ACC112 (cell line): Measurements from ENCODE around the gene MYL10.

Source experiments
- H2AFZ ChIP-seq: fragments of 200-600 bp; sonication (generic); one replicate; pipeline ENCODE4 v1.6.0; 2017; ENCODE audit warnings: antibody characterized with exemption, low read length; ENCODE audit not compliant: unreplicated experiment
- H3K27ac ChIP-seq: fragments of 200-600 bp; sonication (generic); 2 replicates; pipeline ENCODE4 v1.5.1; 2014; ENCODE audit warnings: low read depth, mild to moderate bottlenecking, antibody characterized with exemption, low read length, moderate library complexity
- H3K27me3 ChIP-seq: fragments of 200-600 bp; sonication (generic); 2 replicates; pipeline ENCODE4 v1.6.1; 2014; ENCODE audit warnings: mild to moderate bottlenecking, antibody characterized with exemption, low read length, moderate library complexity, mixed read lengths; ENCODE audit not compliant: insufficient read depth
- H3K36me3 ChIP-seq: fragments of 200-600 bp; sonication (generic); 2 replicates; pipeline ENCODE4 v1.6.1; 2016; ENCODE audit warnings: mild to moderate bottlenecking, antibody characterized with exemption, low read length, moderate library complexity, mixed read lengths; ENCODE audit not compliant: insufficient read depth
- H3K4me1 ChIP-seq: fragments of 200-600 bp; sonication (generic); one replicate; pipeline ENCODE4 v1.6.1; 2016; ENCODE audit warnings: low read length, mixed read lengths; ENCODE audit not compliant: insufficient read depth, unreplicated experiment, control insufficient read depth
- H3K4me3 ChIP-seq: fragments of 200-600 bp; sonication (generic); 2 replicates; pipeline ENCODE4 v1.5.1; 2014; ENCODE audit warnings: mild to moderate bottlenecking, low read depth, low read length
- H3K79me2 ChIP-seq: fragments of 200-600 bp; sonication (generic); one replicate; pipeline ENCODE4 v1.6.0; 2016; ENCODE audit warnings: low read length; ENCODE audit not compliant: control insufficient read depth, unreplicated experiment, insufficient read depth

Gene MYL10

DNA sequence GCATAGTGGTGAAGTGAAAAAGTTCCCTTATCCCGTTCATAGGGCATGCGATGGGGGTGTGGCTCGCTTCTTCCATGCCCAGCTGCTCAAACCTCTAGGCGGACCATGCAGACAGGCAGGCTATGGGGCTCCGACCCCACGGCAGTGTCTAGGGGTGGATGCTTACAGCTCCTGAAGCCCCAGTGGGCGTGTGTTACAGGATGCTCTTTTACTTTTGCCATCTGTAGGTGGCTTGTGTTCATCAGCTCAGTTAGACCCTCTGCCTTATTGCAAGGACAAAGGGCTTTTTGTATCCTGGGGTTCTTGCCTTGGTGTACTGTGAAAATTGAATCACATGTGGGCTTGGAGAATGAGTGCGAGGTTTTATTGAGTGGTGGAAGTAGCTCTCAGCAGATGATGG lies at the start of gene MYL10:
MYL10 (minus strand) TSS at position 126 of the 400 bp plus-strand sequence. CDS start 178 bp downstream, outside the sequence.
- H3K4me3 ChIP-seq = no peak within 1 kb of the TSS
- no peaks in the 10 kb centered on the region for H3K79me2 ChIP-seq
- H3K27ac ChIP-seq = no peak within 1 kb of the TSS
- H3K27me3 ChIP-seq = peaks cover 19% of the 10 kb centered on the region; the same call in 1 of the 2 replicates
- H2AFZ ChIP-seq = no peak within 1 kb of the TSS
- H3K4me1 ChIP-seq = peaks cover 18% of the 10 kb centered on the region
- H3K36me3 ChIP-seq = no peaks in the 10 kb centered on the region

DNA sequence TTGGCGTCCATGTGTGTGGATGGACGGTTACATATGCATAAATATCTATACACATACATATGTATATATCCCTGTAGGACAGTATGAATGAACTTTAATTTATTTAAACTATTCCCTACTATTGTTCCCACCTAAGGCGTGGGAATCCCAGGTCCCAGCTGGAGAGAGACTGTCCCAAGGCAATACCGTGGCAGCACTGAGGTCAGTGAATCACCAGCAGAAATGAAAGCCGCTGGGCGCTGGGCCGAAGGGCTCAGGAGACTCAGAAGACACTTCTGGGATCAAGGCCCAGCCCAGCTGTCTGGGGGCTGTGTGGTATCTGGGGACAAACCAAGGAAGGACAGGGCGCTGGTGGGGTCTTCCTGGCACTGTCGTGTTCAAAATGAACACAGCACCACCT lies 49.6 kb upstream of the MYL10 start:
- peak overlapping the region; percentile 28; the same call in 1 of the 2 replicates for H3K27ac ChIP-seq
- H3K4me3 ChIP-seq = no peak overlapping the region
- H3K36me3 ChIP-seq = no peaks in the 10 kb centered on the region
- peaks cover 30% of the 10 kb centered on the region for H3K4me1 ChIP-seq
- H3K27me3 ChIP-seq = no peaks in the 10 kb centered on the region
- H2AFZ ChIP-seq = no peak overlapping the region
- no peaks in the 10 kb centered on the region for H3K79me2 ChIP-seq

DNA sequence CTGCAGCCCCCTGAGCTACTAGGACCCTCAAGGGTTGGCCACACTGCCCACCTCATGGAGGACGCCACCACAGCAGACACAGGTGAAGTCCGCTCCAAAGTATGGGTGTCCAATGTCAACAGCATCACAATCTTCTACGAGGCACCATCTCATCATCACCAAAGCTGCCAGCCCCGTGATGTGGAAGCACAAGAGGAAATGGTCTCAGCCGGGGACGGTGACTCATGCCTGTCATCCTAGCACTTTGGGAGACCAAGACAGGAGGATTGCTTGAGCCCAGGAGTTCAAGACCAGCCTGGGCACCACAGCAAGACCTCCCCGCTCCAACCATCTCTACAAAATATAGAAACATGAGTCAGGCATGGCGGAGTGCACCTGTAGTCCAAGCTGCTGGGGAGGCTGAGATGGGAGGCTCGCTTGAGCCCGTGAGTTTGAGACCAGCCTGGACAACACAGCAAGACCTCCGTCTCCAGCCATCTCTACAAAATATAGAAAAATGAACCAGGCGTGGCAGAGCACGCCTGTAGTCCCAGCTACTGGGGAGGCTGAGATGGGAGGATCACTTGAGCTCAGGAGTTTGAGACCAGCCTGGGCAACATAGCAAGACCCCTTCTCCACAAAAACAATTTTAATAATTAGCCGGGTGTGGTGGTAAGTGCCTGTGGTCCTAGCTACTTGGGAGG lies 48.8 kb upstream of the MYL10 start:
- peaks cover 30% of the 10 kb centered on the region for H3K4me1 ChIP-seq
- no peak overlapping the region for H3K4me3 ChIP-seq
- no peak overlapping the region for H2AFZ ChIP-seq
- no peaks in the 10 kb centered on the region for H3K79me2 ChIP-seq
- no peaks in the 10 kb centered on the region for H3K27me3 ChIP-seq
- H3K36me3 ChIP-seq = no peaks in the 10 kb centered on the region
- H3K27ac ChIP-seq = peak overlapping the region; percentile 21; the same call in 1 of the 2 replicates

DNA sequence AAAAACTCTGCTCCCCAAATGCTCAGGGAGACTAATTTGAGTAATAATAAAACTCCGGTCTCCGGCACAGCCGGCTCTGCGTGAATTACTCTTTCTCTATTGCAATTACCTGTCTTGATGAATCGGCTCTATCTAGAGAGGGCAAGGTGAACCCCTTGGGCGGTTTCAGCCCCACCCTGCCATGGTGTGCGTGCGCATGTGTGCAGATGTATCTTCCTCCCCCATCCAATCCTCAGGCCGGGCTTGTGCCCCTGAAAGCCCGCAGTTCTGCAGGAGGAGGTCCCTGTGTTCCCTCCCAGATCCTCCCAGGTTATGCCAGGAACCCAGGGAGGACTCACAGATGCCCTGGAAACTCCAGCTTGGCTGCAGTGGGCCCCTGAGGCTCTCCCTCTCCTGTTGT lies 48.3 kb upstream of the MYL10 start:
- Histone ChIP-seq H3K4me3 (no peak overlapping the region), H2AFZ (no peak overlapping the region), H3K4me1 (peaks cover 30% of the 10 kb centered on the region), H3K36me3 (no peaks in the 10 kb centered on the region), H3K27ac (no peak overlapping the region), H3K79me2 (no peaks in the 10 kb centered on the region), H3K27me3 (no peaks in the 10 kb centered on the region)

DNA sequence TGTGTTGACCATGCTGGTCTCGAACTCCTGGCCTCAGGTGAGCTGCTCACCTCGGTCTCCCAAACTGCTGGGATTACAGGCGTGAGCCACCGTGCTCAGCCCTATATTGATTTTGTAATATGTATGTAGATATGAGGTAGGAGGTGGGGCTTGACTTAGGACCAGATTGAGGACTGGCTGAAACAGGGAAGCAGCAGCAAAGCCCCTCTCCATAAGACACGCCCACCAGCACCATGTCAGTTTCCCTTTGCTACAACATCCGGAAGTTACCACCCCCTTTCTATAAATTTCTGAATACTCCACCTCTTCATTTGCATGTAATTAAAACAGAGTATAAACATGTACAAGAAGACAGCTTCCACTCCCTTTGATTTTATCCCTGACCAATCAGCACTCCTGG lies 47.9 kb upstream of the MYL10 start:
- peaks cover 30% of the 10 kb centered on the region for H3K4me1 ChIP-seq
- H3K79me2 ChIP-seq = no peaks in the 10 kb centered on the region
- no peak overlapping the region for H3K4me3 ChIP-seq
- H3K36me3 ChIP-seq = no peaks in the 10 kb centered on the region
- no peak overlapping the region for H3K27ac ChIP-seq
- no peak overlapping the region for H2AFZ ChIP-seq
- no peaks in the 10 kb centered on the region for H3K27me3 ChIP-seq

DNA sequence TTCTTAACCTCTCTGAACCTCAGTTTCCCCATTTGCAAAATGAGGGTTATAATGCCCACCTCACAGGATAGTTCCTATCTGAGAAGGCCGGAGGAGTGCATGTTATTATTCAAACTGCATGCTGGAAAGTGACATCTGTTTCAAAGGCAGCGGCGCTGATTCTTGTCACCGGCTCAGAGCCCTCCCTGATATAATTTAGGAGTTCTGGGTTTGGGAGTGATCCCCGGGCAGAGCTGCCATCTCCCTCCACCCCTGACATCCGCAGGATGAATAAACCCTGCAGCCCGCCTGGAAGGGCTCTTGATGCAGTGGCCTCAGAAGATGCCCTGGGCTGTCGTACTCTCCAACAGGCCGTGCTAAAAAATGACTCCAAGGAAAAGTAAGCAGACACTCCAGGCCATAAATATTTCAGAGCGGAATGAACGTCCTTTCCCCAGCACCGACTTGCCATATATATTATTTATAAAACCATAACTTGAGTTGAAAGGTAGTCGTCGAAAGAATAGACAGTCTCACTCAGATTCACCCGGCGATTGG lies 47.0 kb upstream of the MYL10 start:
- no peaks in the 10 kb centered on the region for H3K27me3 ChIP-seq
- H3K79me2 ChIP-seq = no peaks in the 10 kb centered on the region
- no peak overlapping the region for H3K27ac ChIP-seq
- peaks cover 31% of the 10 kb centered on the region for H3K4me1 ChIP-seq
- no peak overlapping the region for H3K4me3 ChIP-seq
- no peaks in the 10 kb centered on the region for H3K36me3 ChIP-seq
- no peak overlapping the region for H2AFZ ChIP-seq

DNA sequence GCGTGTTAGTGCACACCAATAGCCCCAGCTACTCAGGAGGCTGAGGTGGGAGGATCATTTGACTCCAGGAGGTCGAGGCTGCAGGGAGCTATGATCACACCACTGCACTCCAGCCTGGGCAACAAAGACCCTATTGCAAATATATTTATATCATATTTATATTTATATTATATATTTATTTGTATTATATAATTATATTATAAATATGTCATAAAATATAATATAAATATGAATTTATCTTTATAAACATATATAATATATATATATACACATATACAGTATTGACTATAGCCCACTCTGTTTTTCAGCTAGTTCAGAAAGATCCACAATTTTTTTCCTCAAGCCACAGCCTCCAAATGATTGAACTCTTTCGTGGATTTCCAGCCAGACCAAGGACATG lies 45.3 kb upstream of the MYL10 start:
- H3K4me1 ChIP-seq = peaks cover 21% of the 10 kb centered on the region
- H3K36me3 ChIP-seq = no peaks in the 10 kb centered on the region
- no peaks in the 10 kb centered on the region for H3K79me2 ChIP-seq
- no peak overlapping the region for H2AFZ ChIP-seq
- no peak overlapping the region for H3K4me3 ChIP-seq
- H3K27ac ChIP-seq = no peak overlapping the region
- no peaks in the 10 kb centered on the region for H3K27me3 ChIP-seq

DNA sequence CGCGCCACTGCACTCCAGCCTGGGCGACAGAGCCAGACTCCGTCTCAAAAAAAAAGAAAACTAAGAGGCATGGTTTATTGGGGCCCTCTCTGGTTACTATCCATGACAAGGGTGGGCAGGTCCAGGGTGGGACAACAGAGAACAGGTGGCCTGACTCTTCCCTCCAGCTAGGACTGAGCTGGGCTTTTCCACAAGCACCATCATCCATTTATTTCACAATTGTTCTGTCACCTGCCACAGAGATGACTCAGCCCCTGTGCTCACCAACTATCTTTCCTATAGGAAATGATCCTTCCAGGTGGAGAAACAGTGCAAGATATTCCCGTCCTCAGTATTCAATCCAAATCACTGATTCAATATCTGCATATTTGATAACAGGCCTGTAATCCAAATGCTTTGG lies 44.9 kb upstream of the MYL10 start:
- Histone ChIP-seq H3K4me3 (no peak overlapping the region), H3K4me1 (peaks cover 19% of the 10 kb centered on the region), H3K79me2 (no peaks in the 10 kb centered on the region), H3K27ac (no peak overlapping the region), H2AFZ (no peak overlapping the region), H3K27me3 (no peaks in the 10 kb centered on the region), H3K36me3 (no peaks in the 10 kb centered on the region)

DNA sequence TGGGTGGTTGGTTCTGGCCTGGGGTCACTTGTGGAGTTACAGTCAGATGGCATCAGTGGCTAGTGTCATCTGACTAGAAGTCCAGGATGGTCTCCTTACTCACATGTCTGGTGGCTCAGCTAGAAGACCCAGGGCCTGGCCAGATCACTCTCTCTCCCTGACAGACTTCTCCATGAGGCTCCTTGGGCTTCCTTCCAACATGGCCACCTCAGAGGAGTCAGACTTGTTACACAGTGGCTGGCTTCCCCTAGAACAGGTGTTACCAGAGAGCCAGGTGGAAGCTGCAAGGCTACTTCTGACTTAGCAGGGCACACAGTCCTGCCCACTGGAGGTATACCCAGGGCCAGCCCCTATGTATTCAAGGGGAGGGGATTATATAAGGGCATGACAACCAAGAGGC lies 44.2 kb upstream of the MYL10 start:
- Histone ChIP-seq H3K4me1 (peaks cover 13% of the 10 kb centered on the region), H3K27ac (no peak overlapping the region), H3K79me2 (no peaks in the 10 kb centered on the region), H3K27me3 (no peaks in the 10 kb centered on the region), H3K36me3 (no peaks in the 10 kb centered on the region), H2AFZ (no peak overlapping the region), H3K4me3 (no peak overlapping the region)

DNA sequence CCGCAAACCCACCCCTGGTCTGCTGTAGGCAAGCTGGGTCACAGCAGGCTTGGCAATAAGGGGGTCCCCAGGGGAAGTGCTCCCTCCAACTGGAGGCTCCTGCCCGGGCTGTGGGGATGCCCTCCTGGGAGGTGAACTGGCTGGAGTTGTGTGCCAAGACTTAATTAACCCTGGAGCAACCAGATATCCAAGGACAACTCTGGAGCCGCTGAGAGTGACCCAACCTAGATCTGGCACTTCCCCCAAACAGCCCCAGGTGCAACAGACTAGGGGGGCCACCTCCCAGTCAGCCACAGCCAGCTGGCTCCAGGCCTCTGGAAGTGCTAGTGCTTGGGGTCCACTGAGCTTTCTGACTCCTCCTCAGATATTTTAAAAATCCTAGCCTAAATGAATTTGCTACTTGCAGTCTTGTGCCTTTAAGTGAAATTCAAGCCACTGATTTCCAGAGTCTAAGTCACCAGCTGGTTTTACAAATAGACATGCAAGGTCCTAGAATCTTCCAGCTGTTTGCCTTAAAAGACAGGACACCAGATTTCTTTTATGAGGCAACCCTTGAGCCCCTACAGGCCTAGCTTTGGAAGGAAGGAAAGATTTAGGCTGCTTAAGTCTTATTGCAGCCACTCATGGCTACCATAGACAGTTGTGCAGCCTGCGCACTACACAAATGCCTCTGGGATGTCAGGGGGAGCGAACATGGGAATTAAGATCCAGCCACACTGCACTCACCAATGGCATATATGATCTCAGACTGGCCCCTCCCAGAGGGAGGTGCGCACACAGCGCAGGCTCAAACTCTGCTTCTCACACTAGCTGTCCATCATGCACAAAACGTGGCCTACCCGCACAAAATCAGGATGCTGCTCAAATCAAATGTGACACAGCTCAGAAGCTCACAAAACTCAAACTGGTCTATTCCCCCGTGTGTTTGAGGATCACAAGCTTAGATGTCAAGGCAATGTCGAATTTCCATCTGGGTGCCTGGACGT lies 42.6 kb upstream of the MYL10 start:
- peaks cover 4% of the 10 kb centered on the region for H3K4me1 ChIP-seq
- no peaks in the 10 kb centered on the region for H3K79me2 ChIP-seq
- H3K36me3 ChIP-seq = no peaks in the 10 kb centered on the region
- H3K27ac ChIP-seq = no peak overlapping the region
- no peak overlapping the region for H3K4me3 ChIP-seq
- no peak overlapping the region for H2AFZ ChIP-seq
- no peaks in the 10 kb centered on the region for H3K27me3 ChIP-seq
